ENCODE results near the gene GREB1L.
"Not testable (repeated sequence)": the region's sequence is repeated elsewhere in the genome, so short reads cannot be mapped to it uniquely, and the experiment has no call there.

Gene GREB1L

DNA sequence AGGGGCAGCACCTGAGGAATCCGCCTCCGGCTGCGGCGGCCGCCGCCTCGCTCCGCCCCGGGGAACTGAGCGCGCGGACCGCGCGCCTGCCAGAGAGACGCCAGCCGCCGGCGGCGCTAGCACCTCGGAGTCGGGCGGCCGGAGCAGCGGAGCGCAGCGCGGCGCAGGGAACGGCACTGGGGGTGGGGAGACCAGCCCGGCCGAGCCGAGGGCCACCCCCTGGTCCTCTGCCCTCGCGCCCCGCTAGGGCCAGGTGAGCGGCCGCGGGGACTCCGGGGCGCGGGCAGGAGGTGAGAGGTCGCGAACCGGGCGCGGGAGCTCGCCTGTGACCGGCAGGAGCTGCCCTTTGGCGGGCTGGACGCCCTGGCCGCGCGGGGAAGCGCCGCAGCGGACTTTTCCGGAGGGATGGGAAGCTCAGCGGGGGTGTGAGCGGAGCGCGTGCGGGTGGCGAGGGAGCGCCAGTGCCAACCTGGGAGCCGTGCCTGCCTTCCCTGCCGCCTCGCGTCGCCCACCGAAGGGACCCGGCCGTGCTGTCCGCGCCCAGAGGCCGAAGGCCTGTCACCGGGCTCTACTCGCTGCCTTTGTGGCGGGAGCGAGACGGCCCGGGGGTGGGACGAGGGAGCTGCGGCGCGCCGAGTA, at the start of gene GREB1L:
Gene GREB1L (plus strand): TSS at position 92 of the 639 bp plus-strand sequence. CDS start 141,287 bp downstream, outside the sequence.
- Histone ChIP-seq H3K9ac (ENCODE audit: low read depth, low read length) (no peak within 1 kb of the TSS), H3K27ac (ENCODE audit: low read depth, low read length) (peak within 1 kb of the TSS; percentile 60), H3K4me1 (ENCODE audit: control insufficient read depth, insufficient read depth, low read length) (peaks cover 10% of the 10 kb centered on the region), H3K27me3 (ENCODE audit: control insufficient read depth, insufficient read depth, low read length) (peaks cover 95% of the 10 kb centered on the region), H3K4me3 (ENCODE audit: low read depth, low read length) (peak within 1 kb of the TSS; percentile 71), H3K36me3 (ENCODE audit: control insufficient read depth, insufficient read depth, low read length) (no peaks in the 10 kb centered on the region), H3K9me3 (ENCODE audit: control insufficient read depth, insufficient read depth, low read length) (no peaks in the 10 kb centered on the region)

DNA sequence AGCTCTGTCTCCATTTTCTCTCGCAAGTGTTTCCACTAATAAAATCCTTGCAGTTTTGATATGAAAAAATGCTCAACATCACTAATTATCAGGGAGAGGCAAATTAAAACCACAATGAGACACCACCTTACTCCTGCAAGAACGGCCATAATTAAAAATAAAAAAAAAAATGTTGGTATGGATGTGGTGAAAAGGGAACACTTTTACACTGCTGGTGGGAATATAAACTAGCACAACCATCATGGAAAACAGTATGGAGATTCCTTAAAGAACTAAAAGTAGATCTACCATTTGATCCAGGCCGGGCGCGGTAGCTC, 49.8 kb upstream of the GREB1L start:
- no peak overlapping the region for H3K9ac ChIP-seq (ENCODE audit: low read depth, low read length)
- H3K27me3 ChIP-seq (ENCODE audit: control insufficient read depth, insufficient read depth, low read length), result no peaks in the 10 kb centered on the region
- H3K27ac ChIP-seq (ENCODE audit: low read depth, low read length), result no peak overlapping the region
- H3K36me3 ChIP-seq (ENCODE audit: control insufficient read depth, insufficient read depth, low read length), result no peaks in the 10 kb centered on the region
- H3K4me1 ChIP-seq (ENCODE audit: control insufficient read depth, insufficient read depth, low read length), result no peaks in the 10 kb centered on the region
- H3K4me3 ChIP-seq (ENCODE audit: low read depth, low read length), result no peak overlapping the region
- H3K9me3 ChIP-seq (ENCODE audit: control insufficient read depth, insufficient read depth, low read length), result no peaks in the 10 kb centered on the region

DNA sequence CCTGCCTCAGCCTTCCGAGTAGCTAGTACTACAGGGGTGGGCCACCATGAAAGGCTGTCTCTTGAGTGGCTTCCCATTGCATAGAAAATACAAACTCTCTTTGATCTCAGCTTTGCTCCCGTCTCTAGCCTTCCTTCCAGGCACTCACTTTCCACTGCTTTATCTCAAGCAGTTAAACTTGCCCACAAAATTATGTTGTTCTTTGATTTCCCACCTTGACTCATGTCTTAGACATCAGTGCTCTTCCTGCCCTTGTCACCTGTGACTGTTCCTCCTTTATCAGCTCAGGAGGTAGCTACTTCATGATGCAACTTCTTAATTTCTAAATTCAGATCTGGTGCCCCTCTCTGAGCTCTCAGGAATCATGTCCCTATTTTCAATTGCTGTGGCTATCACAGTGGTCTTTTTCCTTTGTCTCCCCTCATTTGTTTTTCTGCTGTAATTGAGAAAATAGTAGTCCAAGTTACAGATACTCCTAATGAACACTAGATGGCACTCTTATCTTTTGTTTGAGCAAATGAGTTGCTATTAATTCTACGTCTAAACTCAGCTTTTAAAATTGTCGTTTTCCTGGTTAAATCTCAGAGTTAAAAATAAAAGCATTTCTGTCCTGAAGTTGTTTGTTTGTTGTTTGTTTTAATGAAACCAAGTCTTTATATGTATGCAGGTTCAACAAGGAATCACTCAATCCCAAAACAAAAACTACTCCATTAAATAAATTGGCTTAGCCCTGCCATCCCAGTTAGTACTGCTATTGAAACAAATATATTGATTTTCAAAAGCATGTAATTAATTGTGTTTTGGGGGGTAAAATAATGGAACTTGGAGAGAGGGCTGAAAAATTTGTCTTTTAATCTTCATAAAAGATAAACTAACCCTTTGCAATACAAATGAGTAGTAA, 46.9 kb upstream of the GREB1L start:
- Histone ChIP-seq H3K27ac (ENCODE audit: low read depth, low read length) (no peak overlapping the region), H3K4me1 (ENCODE audit: control insufficient read depth, insufficient read depth, low read length) (no peaks in the 10 kb centered on the region), H3K4me3 (ENCODE audit: low read depth, low read length) (no peak overlapping the region), H3K9me3 (ENCODE audit: control insufficient read depth, insufficient read depth, low read length) (no peaks in the 10 kb centered on the region), H3K27me3 (ENCODE audit: control insufficient read depth, insufficient read depth, low read length) (no peaks in the 10 kb centered on the region), H3K9ac (ENCODE audit: low read depth, low read length) (no peak overlapping the region), H3K36me3 (ENCODE audit: control insufficient read depth, insufficient read depth, low read length) (no peaks in the 10 kb centered on the region)

DNA sequence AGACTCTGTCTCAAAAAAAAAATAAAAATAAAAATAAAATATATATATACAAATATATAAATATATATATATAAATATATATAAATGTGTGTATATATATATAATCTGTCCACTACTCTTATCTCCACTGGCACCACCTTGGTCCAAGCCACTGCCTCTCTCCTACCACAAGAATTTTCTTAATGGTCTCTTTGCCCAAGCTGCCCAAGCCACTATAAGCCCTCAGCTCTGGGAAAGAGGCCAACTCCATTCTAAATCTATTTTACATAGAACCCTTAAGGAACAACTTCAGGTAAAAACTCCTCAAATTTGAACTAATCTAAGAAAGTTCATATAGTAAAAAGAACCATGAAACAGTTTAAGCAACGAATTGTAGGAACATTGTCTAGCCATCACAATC, 45.6 kb upstream of the GREB1L start:
- H3K9ac ChIP-seq (ENCODE audit: low read depth, low read length), result no peak overlapping the region
- no peaks in the 10 kb centered on the region for H3K27me3 ChIP-seq (ENCODE audit: control insufficient read depth, insufficient read depth, low read length)
- H3K9me3 ChIP-seq (ENCODE audit: control insufficient read depth, insufficient read depth, low read length), result no peaks in the 10 kb centered on the region
- H3K4me3 ChIP-seq (ENCODE audit: low read depth, low read length), result no peak overlapping the region
- H3K4me1 ChIP-seq (ENCODE audit: control insufficient read depth, insufficient read depth, low read length), result no peaks in the 10 kb centered on the region
- no peak overlapping the region for H3K27ac ChIP-seq (ENCODE audit: low read depth, low read length)
- H3K36me3 ChIP-seq (ENCODE audit: control insufficient read depth, insufficient read depth, low read length), result no peaks in the 10 kb centered on the region

DNA sequence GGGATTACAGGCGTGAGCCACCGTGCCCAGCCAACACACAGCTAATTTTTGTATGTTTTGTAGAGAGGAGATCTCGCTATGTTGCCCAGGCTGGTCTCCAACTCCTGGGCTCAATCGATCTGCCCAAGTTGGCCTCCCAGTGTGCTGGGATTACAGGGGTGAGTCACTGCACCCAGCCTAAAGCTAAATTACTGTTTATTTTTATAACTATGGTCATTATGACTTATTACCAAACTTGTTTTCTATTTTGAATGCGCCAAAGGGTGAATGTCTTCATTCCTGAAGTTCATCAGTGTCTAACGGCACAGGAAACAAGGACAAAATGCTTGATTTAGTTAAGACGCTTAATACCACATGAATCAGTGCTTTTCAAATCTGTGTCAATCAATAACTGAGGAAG, 38.9 kb upstream of the GREB1L start:
- H3K9me3 ChIP-seq (ENCODE audit: control insufficient read depth, insufficient read depth, low read length), result no peaks in the 10 kb centered on the region
- H3K4me3 ChIP-seq (ENCODE audit: low read depth, low read length), result no peak overlapping the region
- H3K9ac ChIP-seq (ENCODE audit: low read depth, low read length), result no peak overlapping the region
- no peaks in the 10 kb centered on the region for H3K4me1 ChIP-seq (ENCODE audit: control insufficient read depth, insufficient read depth, low read length)
- no peaks in the 10 kb centered on the region for H3K27me3 ChIP-seq (ENCODE audit: control insufficient read depth, insufficient read depth, low read length)
- H3K27ac ChIP-seq (ENCODE audit: low read depth, low read length), result no peak overlapping the region
- no peaks in the 10 kb centered on the region for H3K36me3 ChIP-seq (ENCODE audit: control insufficient read depth, insufficient read depth, low read length)

DNA sequence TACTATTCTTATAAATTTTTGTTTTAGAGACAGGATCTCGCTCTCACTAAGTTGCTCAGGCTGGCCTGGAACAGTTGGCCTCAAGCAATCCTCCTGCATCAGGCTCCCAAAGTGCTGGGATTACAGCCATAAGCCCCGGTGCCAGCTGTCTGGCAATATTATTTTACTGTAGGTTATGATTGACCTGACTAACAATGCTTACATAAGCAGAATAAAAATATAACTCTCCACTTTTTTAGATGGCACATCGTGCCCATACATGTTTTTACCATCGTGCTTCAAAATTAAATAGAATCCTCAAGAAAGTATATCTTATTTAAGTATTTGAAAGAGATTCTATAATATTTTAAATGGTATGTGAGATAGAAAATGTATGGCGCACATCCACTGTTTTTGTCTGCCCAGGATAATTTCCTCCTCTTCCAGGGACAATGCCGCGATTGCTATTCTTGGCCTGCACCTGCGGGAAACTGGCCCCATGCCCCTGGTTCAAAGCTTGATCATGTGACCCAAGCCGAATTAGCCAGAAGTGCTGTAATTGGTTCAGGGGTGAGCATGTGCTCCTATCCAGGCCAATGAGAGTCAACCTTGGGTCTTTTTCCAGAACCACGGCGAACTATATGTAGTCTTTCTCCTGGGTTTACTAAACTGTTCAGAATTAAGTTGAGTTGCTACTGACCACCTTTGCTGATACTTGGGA, 38.3 kb upstream of the GREB1L start:
- H3K27me3 ChIP-seq (ENCODE audit: control insufficient read depth, insufficient read depth, low read length), result no peaks in the 10 kb centered on the region
- H3K27ac ChIP-seq (ENCODE audit: low read depth, low read length), result no peak overlapping the region
- H3K4me1 ChIP-seq (ENCODE audit: control insufficient read depth, insufficient read depth, low read length), result no peaks in the 10 kb centered on the region
- H3K9ac ChIP-seq (ENCODE audit: low read depth, low read length), result no peak overlapping the region
- no peaks in the 10 kb centered on the region for H3K9me3 ChIP-seq (ENCODE audit: control insufficient read depth, insufficient read depth, low read length)
- no peaks in the 10 kb centered on the region for H3K36me3 ChIP-seq (ENCODE audit: control insufficient read depth, insufficient read depth, low read length)
- no peak overlapping the region for H3K4me3 ChIP-seq (ENCODE audit: low read depth, low read length)

DNA sequence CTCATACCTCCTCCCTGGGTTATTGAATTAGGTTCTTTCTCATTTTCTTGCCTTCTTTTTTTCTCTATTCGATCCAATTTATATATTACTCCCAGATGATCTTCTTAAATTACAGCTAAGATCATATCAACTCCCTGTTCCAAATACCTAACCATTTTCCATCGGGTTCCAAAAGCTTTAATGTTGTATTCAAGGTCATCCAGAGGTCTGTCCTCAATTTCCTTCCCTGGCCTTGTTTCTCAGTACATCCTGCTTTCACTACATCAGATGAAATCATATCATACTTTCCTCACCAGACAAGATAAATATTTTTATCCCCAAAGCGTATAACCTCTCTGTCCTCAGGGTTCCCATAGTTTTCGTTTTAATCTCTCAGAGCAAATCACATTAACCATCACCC, 36.3 kb upstream of the GREB1L start:
- H3K4me3 ChIP-seq (ENCODE audit: low read depth, low read length), result no peak overlapping the region
- no peaks in the 10 kb centered on the region for H3K9me3 ChIP-seq (ENCODE audit: control insufficient read depth, insufficient read depth, low read length)
- no peaks in the 10 kb centered on the region for H3K27me3 ChIP-seq (ENCODE audit: control insufficient read depth, insufficient read depth, low read length)
- H3K4me1 ChIP-seq (ENCODE audit: control insufficient read depth, insufficient read depth, low read length), result no peaks in the 10 kb centered on the region
- no peak overlapping the region for H3K27ac ChIP-seq (ENCODE audit: low read depth, low read length)
- no peaks in the 10 kb centered on the region for H3K36me3 ChIP-seq (ENCODE audit: control insufficient read depth, insufficient read depth, low read length)
- H3K9ac ChIP-seq (ENCODE audit: low read depth, low read length), result no peak overlapping the region

DNA sequence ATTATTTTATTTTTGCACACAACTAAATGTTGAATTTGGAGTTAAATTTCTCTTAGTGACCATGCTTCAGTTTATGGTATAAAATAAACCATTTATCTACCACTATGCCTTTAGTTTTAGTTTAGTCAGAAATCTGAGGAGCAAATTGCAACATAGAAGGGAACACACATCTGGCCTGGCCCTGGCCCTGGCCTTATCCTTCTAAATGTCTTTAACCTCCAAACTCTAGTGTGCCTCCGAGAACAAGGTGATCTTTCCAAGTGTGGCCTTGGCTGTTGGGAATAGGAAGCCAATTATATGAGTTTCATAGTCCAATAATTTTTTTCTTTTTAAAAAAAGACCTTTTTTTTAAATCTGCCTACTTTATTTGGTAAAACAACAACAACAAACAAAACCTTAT, 31.8 kb upstream of the GREB1L start:
- H3K27me3 ChIP-seq (ENCODE audit: control insufficient read depth, insufficient read depth, low read length), result peaks cover 5% of the 10 kb centered on the region
- no peaks in the 10 kb centered on the region for H3K9me3 ChIP-seq (ENCODE audit: control insufficient read depth, insufficient read depth, low read length)
- H3K9ac ChIP-seq (ENCODE audit: low read depth, low read length), result no peak overlapping the region
- no peaks in the 10 kb centered on the region for H3K4me1 ChIP-seq (ENCODE audit: control insufficient read depth, insufficient read depth, low read length)
- no peak overlapping the region for H3K27ac ChIP-seq (ENCODE audit: low read depth, low read length)
- H3K36me3 ChIP-seq (ENCODE audit: control insufficient read depth, insufficient read depth, low read length), result no peaks in the 10 kb centered on the region
- H3K4me3 ChIP-seq (ENCODE audit: low read depth, low read length), result no peak overlapping the region

DNA sequence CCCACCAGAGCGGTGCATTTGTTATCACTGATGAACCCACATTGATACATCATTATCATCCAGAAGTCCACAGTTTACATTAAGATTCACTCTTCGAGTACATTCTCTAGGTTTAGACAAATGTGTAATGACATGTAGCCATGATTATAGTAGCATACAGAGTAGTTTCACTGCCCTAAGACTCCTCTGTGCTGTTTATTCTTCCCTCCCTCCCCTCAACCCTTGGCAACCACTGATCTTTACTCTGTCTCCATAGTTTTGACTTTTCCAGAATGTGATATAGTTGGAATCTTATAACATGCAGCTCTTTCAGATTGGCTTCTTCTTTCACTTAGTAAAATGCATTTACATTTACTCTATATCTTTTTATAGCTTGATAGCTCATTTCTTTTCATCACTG, 31.2 kb upstream of the GREB1L start:
- Histone ChIP-seq H3K9ac (ENCODE audit: low read depth, low read length) (no peak overlapping the region), H3K4me3 (ENCODE audit: low read depth, low read length) (no peak overlapping the region), H3K27me3 (ENCODE audit: control insufficient read depth, insufficient read depth, low read length) (peaks cover 10% of the 10 kb centered on the region), H3K4me1 (ENCODE audit: control insufficient read depth, insufficient read depth, low read length) (no peaks in the 10 kb centered on the region), H3K9me3 (ENCODE audit: control insufficient read depth, insufficient read depth, low read length) (no peaks in the 10 kb centered on the region), H3K27ac (ENCODE audit: low read depth, low read length) (no peak overlapping the region), H3K36me3 (ENCODE audit: control insufficient read depth, insufficient read depth, low read length) (no peaks in the 10 kb centered on the region)

DNA sequence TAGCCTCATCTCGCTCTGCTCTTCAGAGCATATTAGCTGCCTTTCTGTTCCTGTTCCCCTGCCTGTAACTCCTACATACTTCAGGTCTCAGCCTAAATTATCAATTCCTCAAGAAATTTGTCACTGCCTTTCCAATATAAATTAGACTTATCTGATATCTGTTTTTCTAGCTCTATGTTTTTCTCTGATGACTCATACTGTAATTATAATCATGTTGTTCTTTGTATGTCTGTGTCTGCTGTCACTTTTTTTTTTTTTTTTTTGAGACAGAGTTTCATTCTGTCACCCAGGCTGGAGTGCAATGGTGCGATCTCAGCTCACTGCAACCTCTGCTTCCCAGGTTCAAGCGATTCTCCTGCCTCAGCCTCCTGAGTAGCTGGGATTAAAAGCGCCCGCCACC, 27.6 kb upstream of the GREB1L start:
- not testable (repeated sequence) for H3K4me3 ChIP-seq (ENCODE audit: low read depth, low read length); H3K27ac ChIP-seq (ENCODE audit: low read depth, low read length); H3K36me3 ChIP-seq (ENCODE audit: control insufficient read depth, insufficient read depth, low read length); H3K9ac ChIP-seq (ENCODE audit: low read depth, low read length); H3K9me3 ChIP-seq (ENCODE audit: control insufficient read depth, insufficient read depth, low read length)
- H3K4me1 ChIP-seq (ENCODE audit: control insufficient read depth, insufficient read depth, low read length), result peaks cover 10% of the 10 kb centered on the region
- peaks cover 46% of the 10 kb centered on the region for H3K27me3 ChIP-seq (ENCODE audit: control insufficient read depth, insufficient read depth, low read length)

DNA sequence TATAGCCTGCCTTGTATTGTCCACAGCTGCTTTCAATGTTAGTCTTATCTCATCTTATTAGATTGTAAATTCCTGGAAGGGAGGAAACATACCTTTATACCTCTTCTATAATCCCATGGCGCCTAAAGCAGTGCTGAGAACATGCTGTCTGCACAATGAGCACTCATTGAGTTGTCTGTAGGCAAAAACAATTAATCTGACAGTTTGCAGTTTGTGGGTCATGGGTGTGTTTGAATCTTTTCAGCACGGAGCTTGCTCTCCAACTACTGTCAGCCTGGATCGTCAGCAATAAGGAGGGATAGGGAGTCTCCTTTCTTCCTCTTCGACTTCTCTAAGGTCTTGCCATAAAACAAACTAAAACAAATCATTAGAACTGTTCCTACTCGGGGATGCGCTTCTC, 26.5 kb upstream of the GREB1L start:
- H3K27ac ChIP-seq (ENCODE audit: low read depth, low read length), result no peak overlapping the region
- no peak overlapping the region for H3K9ac ChIP-seq (ENCODE audit: low read depth, low read length)
- H3K27me3 ChIP-seq (ENCODE audit: control insufficient read depth, insufficient read depth, low read length), result peaks cover 57% of the 10 kb centered on the region
- H3K36me3 ChIP-seq (ENCODE audit: control insufficient read depth, insufficient read depth, low read length), result no peaks in the 10 kb centered on the region
- no peak overlapping the region for H3K4me3 ChIP-seq (ENCODE audit: low read depth, low read length)
- H3K9me3 ChIP-seq (ENCODE audit: control insufficient read depth, insufficient read depth, low read length), result no peaks in the 10 kb centered on the region
- peaks cover 11% of the 10 kb centered on the region for H3K4me1 ChIP-seq (ENCODE audit: control insufficient read depth, insufficient read depth, low read length)
